Activated effector memory CD4-positive, alpha-beta T cell treated with Interleukin-2 at 50 U/mL for 16 hours (primary cell): ENCODE data around the gene BMP8A.
"Not testable (repeated sequence)": the region's sequence is repeated elsewhere in the genome, so short reads cannot be mapped to it uniquely, and the experiment has no call there.

ENCODE experiments used
- DNase-seq: peaks from one replicate; pipeline ENCODE4 v3.0.0-alpha.2; 2020

BMP8A gene

DNA sequence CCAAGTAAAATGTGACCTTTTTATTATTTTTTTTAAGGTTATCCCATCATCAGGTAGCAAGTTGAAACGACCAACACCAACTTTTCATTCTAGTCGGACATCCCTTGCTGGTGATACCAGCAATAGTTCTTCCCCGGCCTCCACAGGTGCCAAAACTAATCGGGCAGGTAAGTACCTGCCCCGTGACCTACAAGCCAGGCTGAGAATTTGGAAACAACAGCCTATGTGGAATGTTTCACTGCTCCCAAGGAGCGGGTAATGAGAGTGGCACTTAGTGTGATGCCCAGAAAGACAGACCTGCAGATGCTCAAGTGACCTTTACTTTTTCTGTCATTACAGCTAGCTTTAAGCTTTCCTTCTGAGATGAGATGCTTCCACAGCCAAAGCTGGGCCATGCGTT, 6.9 kb upstream of the BMP8A start:
- no peak for DNase-seq

DNA sequence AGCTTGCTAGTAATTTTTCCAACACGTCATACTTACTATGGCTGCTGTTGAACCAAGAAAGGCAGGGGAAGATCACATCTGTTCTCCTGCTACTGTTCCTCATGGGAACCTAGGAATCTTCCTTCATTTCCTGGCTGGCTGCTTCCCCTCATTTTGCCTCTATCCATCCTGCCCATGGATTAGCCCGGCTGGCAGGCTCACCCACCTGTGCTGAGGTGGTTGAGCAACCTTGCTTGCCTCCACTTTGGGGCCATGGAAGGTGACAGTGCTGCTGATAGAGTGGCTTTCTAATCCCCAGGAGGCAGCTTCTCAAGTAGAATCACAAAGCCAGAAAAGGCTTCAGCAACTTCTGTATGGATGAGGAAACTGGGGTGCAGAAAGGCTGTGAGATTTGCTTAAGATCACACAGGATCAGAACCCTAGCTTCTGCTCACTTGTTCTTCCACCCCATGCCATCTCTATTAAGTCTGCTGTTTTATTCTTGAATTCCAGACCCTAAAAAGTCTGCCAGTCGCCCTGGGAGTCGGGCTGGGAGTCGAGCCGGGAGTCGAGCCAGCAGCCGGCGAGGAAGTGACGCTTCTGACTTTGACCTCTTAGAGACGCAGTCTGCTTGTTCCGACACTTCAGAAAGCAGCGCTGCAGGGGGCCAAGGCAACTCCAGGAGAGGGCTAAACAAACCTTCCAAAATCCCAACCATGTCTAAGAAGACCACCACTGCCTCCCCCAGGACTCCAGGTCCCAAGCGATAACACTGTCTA, 6.2 kb upstream of the BMP8A start:
- no peak for DNase-seq

DNA sequence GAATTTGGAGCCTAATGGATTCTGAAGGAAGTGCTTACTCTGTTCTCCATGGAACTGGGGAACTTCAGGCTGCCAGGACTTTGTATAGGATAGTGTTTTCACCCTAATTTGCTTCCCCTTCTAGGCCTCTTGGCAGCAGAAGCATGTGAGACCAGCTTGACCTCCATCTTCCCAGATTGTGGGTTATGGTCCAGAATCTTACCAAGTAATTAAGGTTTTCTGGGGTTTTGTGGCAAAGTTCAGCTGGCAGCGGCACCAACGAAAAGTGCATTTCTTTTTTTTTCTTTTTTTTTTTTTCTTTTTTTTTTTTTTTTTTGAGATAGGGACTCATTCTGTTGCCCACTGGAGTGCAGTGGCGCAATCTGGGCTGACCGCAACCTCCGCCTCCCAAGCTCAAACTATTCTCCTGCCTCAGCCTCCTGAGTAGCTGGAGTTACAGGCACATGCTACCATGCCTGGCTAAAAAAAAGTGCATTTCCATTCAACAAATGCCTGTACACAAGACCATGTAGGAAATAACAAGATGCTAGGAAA, 3.4 kb upstream of the BMP8A start:
- DNase-seq = no peak

DNA sequence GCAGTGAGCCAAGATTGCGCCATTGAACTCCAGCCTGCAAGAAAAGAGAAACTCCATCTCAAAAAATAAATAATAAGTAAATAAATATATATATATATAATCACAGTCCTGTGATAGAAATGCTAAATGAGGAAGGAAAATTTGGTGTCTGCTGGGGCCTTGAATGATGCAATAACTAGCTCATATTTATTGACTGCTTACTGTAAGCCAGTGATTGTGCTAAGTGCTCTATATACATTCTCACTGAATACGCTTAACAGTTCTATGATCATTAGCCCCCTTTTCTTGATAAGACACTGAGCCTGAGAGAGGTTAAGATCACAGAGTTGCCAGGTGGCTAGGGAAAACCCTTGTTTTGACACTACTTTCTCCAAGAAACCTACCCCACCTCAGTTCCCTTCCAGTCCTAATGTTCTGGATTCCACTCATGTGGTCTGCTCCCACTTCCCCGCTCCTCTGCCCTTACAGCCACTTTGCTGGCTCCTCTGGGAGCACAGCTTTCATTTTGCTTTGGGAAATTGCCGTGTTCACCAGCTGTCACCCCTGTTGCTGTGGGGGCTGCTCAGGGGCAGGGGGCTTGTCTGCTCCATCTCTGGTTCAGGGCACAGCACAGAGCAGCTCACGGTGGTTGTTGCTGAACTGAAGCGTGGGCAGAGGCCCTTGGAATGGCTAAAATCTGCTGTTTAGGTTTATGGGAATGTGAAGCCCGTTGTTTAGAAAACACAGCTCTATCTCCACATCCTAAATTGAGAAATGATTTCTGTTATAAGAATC, 2.5 kb upstream of the BMP8A start:
- DNase-seq = no peak

DNA sequence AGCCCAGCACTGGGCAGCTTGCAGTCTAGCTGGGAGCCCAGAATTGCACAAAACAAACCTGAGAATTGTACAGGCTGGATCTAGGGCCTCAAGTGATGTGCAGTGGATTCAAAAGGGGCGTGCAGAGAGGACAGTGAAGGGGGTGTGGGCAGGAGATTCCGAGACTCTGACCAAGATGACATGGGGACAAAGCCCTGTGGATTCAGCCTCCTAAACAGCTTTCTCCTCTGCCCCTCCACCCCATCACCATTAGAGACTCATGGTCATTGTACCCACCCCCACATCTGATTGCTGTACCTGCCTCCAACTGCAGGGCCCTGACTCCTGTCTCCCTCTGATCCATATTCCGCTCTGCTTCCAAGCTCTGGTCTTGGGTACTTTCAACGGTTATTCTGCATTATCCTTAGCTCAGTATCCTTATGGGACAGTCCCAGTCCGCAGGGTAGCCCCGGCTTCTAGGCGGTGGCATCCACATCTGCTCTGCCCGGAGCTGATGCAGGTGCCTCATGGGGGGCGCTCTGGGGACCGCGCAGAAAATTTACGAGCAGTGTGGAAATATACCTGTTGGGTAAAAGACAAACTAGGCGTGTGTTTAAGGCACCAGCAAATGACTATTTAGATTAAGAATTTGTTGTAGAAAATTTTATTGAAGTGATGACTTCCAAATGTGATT, 1.7 kb upstream of the BMP8A start:
- no peak for DNase-seq

DNA sequence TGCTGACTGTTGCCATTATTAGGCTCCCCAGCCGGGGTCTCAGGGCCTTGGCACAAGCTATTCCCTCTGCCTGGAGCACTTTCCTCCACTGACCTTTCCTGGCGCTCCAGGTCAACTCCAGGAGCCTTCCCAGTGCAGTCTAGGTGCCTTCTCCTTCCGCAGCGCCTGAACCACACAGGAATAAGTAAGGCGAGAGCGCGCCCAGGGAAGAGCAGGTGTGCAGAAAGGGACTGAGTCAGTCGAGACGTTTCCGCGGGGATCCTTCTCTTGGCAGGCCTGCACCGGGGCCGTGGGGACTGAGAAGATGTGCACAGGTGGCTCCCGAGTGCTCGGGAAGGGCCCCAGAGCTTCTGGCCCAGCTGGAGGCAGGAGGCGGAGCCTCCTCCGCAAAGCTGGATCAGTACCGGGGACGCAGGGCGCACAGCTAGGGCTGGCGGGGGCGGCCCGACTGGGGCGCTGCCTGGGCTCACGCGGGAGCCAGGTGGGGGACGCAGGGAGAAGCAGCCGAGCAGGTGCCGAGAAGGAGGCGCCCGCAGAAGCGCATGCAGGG, 765 bp upstream of the BMP8A start:
- DNase-seq = peak; percentile 16

DNA sequence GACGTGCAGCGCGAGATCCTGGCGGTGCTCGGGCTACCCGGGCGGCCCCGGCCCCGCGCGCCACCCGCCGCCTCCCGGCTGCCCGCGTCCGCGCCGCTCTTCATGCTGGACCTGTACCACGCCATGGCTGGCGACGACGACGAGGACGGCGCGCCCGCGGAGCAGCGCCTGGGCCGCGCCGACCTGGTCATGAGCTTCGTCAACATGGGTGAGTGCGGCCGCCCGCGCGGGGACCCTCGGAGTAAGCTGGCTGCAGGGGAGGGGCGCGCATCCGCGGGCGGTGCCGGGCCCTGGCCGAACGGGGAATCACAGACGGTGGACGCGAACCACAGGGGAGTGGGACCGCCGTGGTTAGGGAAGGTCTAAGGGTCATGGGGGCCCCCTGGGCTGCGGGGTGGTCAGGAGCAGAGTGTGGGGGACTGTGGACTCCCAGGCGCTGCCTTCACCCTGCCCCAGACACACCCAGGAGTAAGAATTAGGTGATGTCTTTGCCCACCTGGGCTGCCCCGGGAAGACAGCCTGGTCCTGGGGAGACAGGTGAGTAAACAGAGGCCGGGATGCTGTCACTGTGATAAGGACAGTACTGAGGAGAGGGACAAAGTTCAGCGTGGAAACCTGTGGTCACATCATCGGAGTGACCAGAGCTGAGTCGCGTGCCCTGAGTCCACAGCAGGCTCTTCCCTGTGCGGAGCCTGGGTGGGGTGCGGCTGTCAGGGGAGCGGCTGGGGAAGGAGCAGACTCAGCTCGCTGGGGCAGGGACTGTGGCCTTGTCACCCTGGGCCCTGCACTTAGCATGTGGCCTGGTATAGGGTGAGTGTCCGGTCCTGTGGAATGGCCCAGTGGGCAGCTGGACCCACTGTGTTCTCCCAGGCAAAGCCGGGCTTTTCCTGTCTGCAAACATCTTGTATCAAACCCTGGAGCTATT, 944 bp downstream of the BMP8A start:
- DNase-seq = not testable (repeated sequence)

DNA sequence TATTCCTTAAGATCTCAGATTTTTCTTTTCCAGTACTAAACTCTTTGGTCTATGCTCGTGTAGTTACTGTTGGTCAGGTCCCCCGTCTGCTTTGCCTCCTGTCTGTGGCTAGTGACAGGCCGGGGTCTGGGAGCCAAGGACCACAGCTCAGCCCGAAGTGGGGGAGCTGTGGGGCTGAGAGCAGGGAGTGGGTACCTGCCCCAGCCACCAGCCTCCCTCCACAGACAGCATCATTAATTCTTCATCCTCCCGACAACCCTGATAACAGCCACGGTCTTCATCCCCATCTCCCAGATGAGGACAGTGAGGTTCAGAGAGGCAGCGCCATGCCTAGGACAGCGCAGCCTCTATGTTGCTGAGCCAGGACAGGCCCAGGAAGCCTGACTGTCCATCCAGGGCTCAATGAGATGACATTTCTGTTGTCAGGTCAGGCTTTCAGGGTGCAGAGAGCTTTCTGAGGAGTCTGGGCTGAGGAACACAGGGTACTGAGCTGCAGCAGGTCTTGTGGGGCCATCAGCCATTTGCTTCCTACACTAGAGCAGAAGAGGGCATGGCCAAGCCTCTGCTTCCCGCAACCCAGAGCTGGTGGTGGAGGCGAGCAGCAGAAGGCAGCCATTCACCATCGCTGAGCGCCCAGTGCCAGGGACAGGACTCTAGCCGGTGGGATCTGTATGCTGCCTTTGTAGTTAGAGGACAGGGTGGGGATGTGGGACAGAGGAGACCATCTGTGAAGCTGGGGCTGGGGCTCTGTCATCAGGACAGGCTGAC, 1.8 kb downstream of the BMP8A start:
- DNase-seq = not testable (repeated sequence)

DNA sequence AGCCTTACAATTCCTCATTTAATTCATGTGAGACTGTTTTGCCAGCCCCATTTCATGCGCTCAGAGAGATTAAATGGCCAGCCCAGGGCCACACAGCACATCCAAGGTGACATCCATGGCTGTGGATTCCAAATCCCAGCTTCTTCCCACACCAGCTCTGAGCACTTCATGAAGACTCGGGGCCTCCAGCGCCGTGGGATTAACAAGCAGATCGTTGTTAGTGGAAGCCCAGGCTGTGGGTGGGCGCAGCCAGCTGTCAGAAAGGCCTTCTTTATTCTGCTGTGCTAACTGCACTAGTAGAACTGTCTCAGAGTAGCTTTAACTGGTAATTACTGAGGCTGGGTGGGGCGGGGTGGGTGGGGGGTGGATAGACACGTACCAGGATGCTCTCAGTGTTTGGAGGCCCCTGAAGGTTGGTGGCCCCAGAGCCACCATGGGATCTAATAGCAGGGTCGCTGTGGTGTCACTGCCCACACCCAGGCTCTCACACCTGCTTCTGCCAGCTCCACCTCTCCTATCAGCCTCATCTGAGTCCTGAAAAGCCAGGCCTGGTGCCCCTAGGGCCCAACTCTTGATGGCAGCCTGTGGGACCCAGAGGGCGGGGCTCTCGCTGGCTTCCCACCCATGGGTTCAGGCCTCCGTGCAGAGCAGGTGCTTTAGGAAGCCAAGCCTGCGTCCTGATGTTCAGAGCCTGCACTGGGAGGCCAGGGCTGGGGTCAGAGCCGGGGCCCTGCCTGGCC, 3.4 kb downstream of the BMP8A start:
- no peak for DNase-seq

DNA sequence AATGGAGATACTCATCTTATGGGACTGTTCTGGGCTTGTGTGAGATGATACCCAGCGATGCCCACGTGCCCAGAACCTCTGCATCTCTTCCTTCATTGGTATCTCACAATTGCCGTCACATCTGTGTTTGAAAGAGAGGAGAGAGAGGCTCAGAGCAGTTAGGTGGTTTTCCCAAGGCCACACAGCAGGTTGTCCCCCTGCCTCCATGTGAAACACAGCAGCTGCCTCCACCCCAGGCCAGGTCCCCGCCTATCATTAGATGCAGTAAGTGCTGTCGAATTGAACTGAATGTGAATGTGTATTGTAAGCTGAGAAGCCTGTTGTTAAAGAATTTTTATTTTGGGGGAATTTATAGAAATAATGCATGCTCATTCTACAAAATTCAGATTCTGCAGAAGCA, 5.1 kb downstream of the BMP8A start:
- DNase-seq = not testable (repeated sequence)

DNA sequence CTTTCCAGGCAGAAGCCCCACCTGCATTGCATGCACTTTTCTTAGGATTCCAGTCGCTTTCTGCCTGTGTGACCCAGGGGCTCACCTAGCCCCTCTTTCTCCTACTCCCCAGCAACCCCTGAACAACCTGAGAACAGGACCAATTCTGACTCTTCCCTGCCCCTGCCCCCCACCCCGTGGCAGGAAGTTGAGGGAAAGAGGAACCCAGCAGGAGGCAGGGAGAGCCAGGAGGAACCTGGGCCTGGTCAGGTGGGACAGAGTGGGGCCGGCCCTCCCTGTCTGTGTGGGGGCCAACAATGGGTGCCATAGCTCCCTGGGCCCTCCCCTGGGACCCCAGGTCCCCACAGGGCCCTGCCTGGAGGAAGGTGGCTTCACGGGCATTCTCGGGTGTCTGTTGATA, 6.1 kb downstream of the BMP8A start:
- DNase-seq = no peak

DNA sequence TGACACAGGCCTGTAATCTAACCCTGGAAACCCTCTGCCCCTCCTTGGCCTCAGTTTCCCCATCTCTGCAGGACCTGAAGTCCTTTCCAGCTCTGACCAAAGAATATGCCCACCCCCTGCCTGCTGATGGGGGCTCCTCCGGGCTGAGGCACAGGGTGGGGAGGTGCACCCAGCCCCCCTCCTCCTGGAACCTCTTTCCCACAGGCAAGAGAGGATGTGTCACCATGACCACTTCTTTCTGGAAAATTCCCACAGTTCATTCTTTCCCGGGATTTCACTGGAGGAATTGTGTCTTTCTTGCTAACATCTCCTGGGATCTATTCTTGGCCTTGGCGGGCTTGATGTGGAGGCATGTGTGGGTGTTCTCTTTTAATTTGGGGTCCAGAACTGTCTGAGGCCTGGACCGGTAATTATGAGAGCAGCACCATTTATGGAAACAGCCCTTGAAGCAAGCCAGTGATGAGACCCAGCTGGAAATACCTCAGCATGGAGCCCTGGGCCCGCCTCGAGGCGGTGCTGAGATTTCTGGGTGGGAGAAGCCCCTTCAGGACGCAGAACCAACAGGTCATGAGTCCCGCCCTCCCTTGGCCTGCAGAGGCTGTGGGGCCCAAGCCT, 6.8 kb downstream of the BMP8A start:
- DNase-seq = not testable (repeated sequence)

DNA sequence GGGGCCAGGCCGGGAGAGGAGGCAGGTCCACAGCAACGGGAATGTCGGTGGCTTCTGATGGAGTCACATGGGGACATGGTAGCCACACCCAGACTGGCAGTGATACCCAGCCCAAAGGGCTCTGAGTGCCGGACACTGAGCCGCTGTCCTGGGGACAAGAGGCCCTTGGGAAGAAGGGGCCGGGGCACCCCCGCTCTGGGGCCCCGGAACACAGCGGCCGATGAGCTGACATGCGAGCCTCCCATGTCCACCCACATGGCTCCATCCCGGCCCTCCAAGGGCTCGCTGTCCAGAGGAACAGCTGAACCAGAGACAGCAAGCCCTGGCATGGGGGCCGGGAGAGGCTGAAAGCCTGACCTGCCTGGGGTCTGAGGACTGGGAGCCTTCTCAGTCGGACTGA, 7.4 kb downstream of the BMP8A start:
- DNase-seq = not testable (repeated sequence)

DNA sequence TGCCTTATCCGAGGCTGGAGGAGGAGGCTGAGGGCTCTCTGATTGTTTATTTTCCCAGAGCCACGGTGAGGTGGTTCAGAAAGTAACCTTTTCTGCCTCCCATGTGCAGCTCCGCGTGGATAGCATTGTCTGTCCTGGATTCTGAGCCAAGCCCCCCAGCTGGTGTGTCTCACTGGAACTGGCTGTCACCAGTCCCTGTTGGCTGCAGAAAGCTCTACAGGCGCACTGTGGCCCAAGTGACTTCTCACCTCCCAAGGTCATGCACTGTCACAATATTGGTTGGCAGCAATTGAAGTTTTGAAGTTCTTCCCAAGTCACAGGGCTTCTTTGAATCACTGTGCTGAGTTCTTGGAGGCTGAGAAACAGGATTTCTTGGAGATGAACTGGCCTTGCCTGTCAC, 8.2 kb downstream of the BMP8A start:
- no peak for DNase-seq

DNA sequence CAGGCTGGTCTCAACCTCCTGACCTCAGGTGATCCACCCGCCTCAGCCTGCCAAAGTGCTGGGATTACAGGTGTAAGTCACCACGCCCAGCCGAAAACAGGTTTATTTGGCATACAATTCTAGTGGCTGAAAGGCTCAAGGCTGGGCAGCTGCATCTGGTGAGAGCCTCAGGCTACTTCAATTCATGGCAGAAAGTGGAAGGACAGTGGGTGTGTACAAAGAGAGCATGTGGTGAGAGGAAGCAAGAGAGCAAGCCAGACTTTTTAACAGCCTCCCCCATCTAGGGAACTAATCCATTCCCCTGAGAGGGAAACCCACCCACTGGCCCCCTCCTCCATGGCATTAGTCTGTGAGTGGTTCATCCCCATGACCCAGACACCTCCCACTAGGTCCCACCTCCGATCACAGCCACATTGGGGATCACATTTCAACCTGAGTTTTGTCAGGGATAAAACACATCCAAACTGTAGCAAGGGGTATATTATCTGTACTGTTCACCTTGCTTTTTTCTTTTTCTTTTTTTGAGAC, 9.5 kb downstream of the BMP8A start:
- DNase-seq = no peak

DNA sequence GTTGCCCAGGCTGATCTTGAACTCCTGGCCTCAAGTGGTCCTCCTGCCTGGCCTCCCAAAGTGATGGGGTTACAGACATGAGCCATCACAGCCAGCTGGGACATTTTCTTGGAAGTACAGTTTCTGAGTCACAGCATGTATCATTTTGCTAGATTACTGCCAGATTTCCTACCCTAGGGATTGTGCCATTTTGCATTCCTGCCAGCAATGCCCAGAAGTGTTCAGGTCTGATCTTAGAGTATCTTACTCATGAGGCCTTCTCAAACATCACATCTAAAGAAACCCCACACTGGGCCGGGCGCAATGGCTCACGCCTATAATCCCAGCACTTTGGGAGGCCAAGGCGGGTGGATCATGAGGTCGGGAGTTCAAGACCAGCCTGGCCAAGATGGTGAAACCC, 10.2 kb downstream of the BMP8A start:
- DNase-seq = no peak

DNA sequence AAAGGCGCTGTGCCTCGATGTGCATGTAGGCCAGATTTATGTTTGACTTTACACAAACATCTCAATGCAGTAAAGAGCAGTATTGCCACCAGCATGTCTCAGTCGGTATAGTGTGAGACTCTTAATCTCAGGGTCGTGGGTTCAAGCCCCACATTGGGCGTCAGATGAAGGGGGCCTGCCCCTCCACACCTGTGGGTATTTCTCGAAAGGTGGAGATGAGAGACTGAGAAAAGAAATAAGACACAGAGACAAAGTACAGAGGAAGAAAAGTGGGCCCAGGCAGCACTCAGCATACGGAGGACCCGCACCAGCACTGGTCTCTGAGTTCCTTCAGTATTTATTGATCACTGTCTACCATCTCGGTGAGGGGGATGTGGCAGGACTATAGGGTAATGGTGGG, 13.0 kb downstream of the BMP8A start:
- not testable (repeated sequence) for DNase-seq

DNA sequence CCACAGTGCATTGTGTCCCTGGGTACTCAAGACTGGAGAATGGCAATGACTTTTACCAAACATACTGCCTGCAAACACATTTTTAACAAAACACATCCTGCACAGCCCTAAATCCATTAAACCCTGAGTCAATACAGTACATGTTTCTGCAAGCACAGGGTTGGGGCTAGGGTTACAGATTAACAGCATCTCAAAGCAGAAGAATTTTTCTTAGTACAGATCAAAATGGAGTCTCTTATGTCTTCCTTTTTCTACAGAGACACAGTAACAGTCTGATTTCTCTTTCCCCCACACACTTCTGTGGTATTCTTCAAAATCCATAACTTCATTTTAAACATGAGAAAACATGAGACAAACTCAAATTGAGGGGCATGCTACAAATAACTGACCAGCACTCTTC, 13.9 kb downstream of the BMP8A start:
- no peak for DNase-seq

DNA sequence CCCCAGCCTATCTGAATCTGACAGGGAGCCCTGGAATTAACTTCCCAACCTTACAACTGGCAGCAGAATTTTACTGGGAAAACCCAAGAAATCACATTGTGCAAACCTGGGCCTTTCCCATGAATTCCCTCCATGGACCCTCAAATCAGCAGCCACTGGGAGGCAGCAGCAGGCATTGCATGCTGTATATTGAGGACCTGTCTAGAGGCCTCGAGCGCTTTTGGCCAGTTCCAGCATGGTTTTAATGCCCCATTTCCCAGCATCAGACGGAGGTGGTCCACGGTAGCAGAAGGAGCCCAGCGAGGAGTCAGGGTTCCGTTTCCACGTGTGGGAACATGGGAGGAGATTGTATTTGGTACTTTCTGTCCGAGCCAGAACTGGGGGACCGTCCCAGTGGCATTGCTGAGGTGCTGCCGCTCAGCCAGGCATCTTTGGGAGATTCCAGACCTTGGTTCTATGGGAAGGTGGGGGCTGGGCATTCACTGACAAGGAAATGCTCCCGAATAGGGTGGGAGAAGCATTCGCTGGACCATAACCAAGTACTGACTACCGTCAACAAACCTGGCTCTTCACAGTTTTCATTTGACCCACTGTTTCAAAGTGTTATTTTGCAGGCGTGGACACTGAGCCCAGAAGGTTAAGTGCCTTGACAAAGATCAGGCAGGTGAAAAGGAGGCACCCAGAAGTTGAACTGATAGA, 15.9 kb downstream of the BMP8A start:
- DNase-seq = no peak
